Measurements from ENCODE around the gene IFT57. TPM values are rescaled to one million over a fixed set of nuclear protein-coding genes. Genes with fewer than 3 reads are reported as not detected.
"Not testable (repeated sequence)": the region's sequence is repeated elsewhere in the genome, so short reads cannot be mapped to it uniquely, and the experiment has no call there.

The IFT57 gene
- total RNA-seq, 1 experiment from 2014 or later: 68.0 TPM

DNA sequence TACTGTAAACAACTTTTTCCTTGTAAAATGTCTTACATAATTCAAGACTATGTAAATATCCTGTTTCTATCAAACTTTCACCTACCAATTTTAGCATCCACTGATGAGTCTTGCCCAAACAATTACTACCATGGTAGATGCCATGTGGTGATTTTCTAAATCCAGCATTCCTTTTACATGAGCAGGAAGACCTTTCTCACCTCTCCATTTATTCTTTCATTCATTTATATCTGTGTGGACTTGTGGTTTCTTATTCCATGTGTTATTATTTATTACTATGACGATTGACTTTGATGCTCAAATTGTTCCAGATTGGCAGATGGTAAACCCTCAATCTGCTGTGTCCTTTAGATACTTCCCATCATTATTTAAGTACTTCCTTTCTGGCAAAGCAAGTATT lies 62.4 kb downstream of the IFT57 start:
- DNase-seq (ENCODE audit: low read depth): peak; percentile 70

DNA sequence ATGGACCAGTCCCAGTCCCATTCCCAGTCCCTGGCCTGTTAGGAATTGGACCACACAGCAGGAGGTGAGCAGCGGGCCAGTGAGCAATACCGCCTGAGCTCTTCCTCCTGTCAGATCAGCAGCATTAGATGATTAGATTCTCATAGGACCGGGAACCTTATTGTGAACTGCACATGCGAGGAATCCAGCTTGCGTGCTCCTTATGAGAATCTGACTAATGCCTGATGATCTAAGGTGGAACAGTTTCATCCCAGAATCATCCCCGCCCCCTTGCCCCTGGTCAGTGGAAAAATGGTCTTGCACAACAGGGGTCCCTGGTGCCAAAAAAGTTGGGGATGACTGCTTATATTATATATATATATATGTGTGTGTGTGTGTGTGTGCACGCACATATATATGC lies 63.1 kb downstream of the IFT57 start:
- no peak for DNase-seq (ENCODE audit: low read depth)

- no peak for DNase-seq (ENCODE audit: low read depth)
Observed at GRCh38 chr3:108158251-108158650, 64.0 kb downstream of the IFT57 start.

GRCh38 chr3:108157273-108157672 lies 65.0 kb downstream of the IFT57 start:
- DNase-seq (ENCODE audit: low read depth): no peak

DNA sequence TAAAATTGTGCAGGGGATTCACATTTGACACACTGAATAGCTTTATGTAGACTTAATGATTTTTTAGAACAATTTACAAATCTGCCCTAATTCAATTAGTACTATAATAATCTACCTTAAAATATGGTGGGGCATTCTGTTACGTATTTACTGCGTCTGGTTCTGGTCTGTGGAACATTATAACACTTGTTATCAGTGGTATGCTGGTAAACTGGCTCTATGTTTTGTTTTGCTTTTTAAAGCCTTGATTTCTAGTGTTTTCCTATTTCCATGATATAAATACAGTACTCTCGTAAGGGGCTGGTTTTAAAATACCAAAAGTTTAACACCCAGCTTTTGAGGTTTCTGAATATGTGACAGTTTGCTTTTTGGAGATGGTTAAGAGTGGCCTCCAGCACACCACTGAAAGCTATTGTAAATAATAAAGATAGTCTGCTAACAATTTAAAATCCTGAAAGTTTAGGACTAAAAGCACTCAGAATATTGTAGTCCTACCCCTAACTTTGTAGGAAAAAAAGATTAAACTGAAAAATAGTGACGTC lies 65.8 kb downstream of the IFT57 start:
- DNase-seq (ENCODE audit: low read depth): no peak

GRCh38 chr3:108155642-108156041 lies 66.6 kb downstream of the IFT57 start:
- not testable (repeated sequence) for DNase-seq (ENCODE audit: low read depth)

- peak; percentile 83 for DNase-seq (ENCODE audit: low read depth)
Observed at GRCh38 chr3:108153451-108153981, 68.7 kb downstream of the IFT57 start.

GRCh38 chr3:108152274-108152673 lies 70.0 kb downstream of the IFT57 start:
- DNase-seq (ENCODE audit: low read depth): no peak

- no peak for DNase-seq (ENCODE audit: low read depth)
Observed at GRCh38 chr3:108150200-108150599, 72.0 kb downstream of the IFT57 start.

DNA sequence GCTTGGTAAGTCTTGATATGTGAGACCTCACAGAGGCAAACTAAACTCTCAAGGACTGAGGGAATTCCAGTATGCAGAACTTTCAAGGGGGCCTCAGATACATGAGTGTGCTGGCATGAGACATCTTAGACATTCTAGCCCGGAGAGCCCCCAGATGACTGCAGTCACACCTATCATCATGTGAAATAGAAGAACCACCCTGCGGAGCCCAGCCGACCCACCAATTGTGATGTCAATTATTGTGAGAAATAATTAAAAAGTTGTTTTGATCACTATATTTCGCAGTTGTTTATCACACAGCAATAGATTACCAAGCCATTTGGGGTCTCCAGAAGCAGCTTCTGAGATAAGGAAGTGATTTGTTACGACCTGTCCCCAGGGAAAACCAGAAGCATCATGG lies 76.1 kb downstream of the IFT57 start:
- no peak for DNase-seq (ENCODE audit: low read depth)

DNA sequence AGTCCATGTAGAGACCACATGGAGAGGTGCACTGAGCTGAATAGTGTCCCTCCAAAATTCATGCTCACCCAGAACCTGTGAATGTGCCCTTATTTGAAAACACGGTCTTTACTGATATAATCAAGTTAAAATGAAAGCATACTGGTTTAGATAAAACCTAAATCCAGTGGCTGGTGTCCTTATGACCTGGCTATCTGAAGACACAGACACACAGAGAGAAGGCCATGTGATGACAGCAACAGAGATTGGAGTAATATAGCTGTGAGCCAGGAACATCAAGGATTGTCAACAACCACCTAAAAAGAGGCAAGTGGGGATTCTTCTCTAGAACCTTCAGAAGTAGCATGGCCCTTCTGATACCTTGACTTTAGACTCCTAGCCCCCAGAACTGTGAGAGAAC lies 76.6 kb downstream of the IFT57 start:
- no peak for DNase-seq (ENCODE audit: low read depth)

- DNase-seq (ENCODE audit: low read depth): no peak
Observed at GRCh38 chr3:108137460-108137814, 84.8 kb downstream of the IFT57 start.

GRCh38 chr3:108136561-108137459 lies 85.4 kb downstream of the IFT57 start:
- DNase-seq (ENCODE audit: low read depth): no peak

DNA sequence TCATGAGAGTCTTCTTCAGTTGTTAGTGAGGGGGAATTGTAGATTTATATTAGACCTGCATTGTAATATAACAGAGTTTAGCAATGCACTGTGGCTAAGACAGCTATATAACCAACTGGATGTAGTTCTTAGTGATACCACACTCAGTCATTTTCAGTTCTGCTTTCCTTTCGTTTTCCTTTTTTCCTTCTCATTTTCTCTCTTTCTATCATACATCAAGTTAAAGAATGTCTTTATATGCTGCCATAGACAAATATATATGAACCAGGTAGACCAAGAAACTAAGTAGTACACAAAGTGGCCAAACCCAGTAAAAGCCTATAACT lies 87.7 kb downstream of the IFT57 start:
- no peak for DNase-seq (ENCODE audit: low read depth)

DNA sequence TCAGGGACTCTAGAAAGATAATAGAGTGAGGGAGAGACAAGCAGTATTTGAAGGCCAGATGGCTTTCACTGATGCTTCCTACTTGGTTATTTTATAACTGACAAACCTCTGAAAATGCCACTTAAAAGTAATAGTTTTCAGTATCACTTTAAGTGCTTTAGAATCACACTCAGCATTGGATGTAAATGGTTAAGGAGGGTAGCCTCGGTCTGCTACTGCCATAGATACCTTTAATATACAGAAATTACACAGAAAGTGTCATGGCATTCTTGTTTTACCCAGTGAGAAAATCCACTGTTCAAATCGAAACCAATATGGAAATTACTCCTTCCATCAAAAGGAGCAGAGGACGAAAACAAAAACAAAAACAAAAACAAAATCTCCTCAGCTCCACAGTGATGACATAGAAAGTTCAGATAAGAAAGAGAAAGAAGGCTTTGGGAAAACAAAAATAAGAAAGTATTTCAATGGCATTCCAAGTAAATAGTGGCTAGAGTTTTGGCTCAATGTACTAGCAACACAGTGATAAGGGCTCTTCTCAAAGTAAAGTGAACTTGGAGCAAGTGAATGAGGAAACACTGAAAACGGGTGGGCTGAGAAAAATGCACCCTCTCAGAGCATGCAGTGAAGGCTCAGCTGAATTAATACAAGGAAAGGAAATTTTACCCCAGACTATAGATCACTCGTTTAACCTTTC lies 88.2 kb downstream of the IFT57 start:
- DNase-seq (ENCODE audit: low read depth): no peak

DNA sequence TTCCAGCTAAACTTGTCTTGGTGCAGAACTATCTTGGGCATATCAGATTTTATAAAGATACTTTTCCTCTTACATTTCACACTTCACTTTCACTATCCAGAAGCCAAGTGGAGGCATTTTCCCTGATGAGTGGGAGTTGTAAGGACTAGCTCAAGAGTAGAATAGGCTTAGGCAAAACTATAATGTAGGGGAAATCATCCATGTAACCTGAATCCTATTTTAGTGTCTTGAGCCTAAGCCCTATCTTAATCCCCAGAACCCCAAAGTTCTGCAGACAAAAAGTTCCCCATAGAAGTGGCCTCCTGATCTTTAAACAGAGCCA lies 89.2 kb downstream of the IFT57 start:
- DNase-seq (ENCODE audit: low read depth): peak; percentile 16

GRCh38 chr3:108131475-108132134 lies 90.6 kb downstream of the IFT57 start:
- DNase-seq (ENCODE audit: low read depth): peak; percentile 73

GRCh38 chr3:108130701-108131474 lies 91.3 kb downstream of the IFT57 start:
- peak; percentile 87 for DNase-seq (ENCODE audit: low read depth)

- DNase-seq (ENCODE audit: low read depth): no peak
Observed at GRCh38 chr3:108130236-108130635, 92.0 kb downstream of the IFT57 start.

GRCh38 chr3:108127301-108127988 lies 94.8 kb downstream of the IFT57 start:
- DNase-seq (ENCODE audit: low read depth): no peak

- no peak for DNase-seq (ENCODE audit: low read depth)
Observed at GRCh38 chr3:108126348-108126747, 95.9 kb downstream of the IFT57 start.
